CD4-positive, alpha-beta T cell treated with Interleukin-21 for 1 hour (primary cell): Measurements from ENCODE around the gene PTBP2.
"Not testable (repeated sequence)": the region's sequence is repeated elsewhere in the genome, so short reads cannot be mapped to it uniquely, and the experiment has no call there.

Experiments used
- DNase-seq: peaks from one replicate; pipeline ENCODE4 v3.0.0-alpha.2; 2020

The PTBP2 gene

GRCh38 chr1:96746440-96747420 lies 25.1 kb downstream of the PTBP2 start:
- no peak for DNase-seq

DNA sequence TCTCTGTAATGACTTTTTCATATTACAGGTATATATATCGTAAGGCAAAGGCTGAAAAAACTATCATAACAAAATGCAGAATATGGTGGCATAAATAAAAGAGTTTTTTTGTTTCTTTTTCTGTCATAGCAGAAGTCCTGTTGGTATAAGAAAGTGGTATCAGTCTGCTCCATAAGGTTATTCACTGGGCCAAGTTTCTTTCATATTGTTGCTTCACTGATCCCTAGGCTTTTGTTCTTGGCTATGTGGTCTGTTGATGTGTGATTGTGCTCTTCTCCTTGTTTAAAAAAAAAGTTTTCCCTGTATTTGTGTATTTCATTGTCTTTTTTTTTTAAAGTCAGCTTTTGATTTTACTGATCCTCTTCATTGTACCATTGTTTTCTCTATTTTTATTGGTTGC lies 26.0 kb downstream of the PTBP2 start:
- DNase-seq = no peak

GRCh38 chr1:96748078-96748477 lies 26.5 kb downstream of the PTBP2 start:
- no peak for DNase-seq

GRCh38 chr1:96749618-96750017 lies 28.0 kb downstream of the PTBP2 start:
- DNase-seq = no peak

DNA sequence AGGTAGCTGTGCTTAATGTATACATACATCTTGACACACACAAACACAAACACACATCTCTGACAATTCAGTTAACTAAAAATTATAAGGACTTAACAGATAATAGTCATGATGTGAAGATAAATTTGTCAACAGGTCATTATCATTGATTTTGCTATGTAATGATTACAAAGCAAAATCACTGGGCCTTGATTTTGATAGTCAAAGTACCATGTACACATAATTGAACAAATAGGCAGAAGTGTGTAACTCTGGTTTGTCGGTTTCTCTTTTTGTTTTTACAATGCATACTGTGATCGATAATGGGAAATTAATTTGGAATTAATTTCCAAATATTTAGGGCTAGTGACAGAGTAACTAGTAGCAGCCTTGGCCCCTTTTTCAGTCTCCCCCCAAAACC lies 30.8 kb downstream of the PTBP2 start:
- DNase-seq = no peak

- DNase-seq = no peak
These were observed 35.2 kb downstream of the PTBP2 start for GRCh38 chr1:96756789-96757188.

DNA sequence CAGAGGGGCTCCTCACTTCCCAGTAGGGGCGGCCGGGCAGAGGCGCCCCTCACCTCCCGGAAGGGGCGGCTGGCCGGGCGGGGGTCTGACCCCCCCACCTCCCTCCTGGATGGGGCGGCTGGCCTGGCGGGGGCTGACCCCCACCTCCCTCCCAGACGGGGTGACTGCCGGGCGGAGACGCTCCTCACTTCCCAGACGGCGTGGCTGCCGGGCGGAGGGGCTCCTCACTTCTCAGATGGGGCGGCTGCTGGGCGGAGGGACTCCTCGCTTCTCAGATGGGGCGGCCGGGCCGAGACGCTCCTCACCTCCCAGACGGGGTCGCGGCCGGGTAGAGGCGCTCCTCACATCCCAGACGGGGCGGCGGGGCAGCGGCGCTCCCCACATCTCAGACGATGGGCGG lies 41.0 kb downstream of the PTBP2 start:
- DNase-seq = not testable (repeated sequence)

- DNase-seq = no peak
These were observed 41.9 kb downstream of the PTBP2 start for GRCh38 chr1:96763514-96763913.

DNA sequence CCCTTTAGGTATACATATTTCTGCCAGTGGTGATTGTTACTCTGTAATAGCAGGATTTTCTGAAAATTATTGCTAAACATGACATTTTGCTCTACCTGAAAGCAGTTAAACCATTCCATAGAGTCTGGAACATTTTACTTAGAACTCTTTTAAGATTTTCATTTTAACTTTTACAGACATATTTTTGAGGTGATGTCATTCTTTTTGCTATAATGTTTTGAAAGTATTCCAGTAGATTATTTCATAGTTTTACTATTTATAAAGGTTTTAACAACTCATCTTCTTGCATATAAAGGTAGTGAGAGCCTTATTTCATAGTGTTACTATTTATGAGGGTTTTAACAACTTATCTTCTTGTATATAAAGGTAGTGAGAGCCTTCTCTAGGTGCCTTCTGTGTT lies 42.9 kb downstream of the PTBP2 start:
- DNase-seq = no peak

GRCh38 chr1:96771847-96772246 lies 50.3 kb downstream of the PTBP2 start:
- no peak for DNase-seq

- DNase-seq = no peak
These were observed 50.8 kb downstream of the PTBP2 start for GRCh38 chr1:96772349-96772748.

- no peak for DNase-seq
These were observed 51.4 kb downstream of the PTBP2 start for GRCh38 chr1:96772972-96773371.

DNA sequence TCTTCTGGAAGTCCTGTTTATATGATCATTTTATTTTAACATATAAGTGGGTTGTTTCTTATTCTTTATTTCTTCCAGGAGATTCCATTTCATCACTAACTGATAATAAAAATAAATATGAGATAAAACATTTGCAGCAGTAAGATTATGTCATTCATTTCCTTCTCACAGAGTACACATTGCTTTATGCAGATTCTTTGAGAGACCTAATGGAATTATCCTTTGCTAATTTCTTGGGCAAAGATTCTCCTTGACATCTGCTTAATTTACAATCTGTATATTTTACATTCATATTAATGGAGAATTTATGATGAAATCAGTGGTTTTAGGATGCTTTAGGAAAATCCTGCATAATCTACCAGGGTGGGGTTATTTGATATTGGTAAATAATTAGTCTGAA lies 60.6 kb downstream of the PTBP2 start:
- DNase-seq = no peak

DNA sequence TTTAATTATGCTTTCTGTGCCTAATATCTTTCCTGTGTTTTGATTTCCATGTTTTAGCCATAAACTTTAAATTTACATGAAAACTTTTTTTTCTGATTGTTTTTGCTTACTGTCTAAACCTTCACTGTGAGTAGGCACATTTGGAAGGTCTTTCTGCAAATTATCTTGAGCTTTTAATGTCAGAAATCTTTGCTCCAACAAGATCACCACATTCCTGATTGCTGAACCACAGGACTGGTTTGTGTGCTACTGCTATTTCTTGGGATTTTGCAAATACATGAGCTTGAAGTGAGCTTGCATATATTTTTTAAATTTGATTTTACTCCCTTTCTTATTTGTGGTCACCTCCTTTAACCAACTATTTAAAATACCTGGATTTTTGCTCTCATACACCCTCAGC lies 61.3 kb downstream of the PTBP2 start:
- DNase-seq = no peak

DNA sequence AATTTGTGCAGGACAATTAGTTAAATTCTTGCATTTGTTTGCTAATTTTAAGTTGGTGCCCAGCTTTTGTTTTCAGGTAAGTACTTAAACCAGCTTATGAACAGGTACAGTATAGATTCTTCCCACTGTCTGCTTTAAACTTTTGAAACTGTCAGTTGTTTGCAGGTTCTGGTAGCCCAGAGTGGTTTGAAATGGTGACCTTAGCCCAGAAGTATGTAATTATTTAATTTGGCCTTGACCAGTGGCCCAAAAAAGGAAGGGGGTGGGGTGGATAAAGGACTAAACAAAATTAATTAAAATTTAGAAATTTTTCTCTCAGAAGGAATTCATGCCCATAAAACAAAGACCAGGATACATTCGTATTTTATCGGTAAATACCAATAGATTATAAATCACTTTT lies 69.0 kb downstream of the PTBP2 start:
- no peak for DNase-seq

GRCh38 chr1:96792220-96792619 lies 70.6 kb downstream of the PTBP2 start:
- no peak for DNase-seq

- not testable (repeated sequence) for DNase-seq
These were observed 80.1 kb downstream of the PTBP2 start for GRCh38 chr1:96801696-96802095.

GRCh38 chr1:96804648-96805047 lies 83.1 kb downstream of the PTBP2 start:
- no peak for DNase-seq

- no peak for DNase-seq
These were observed 86.6 kb downstream of the PTBP2 start for GRCh38 chr1:96808191-96808590.

DNA sequence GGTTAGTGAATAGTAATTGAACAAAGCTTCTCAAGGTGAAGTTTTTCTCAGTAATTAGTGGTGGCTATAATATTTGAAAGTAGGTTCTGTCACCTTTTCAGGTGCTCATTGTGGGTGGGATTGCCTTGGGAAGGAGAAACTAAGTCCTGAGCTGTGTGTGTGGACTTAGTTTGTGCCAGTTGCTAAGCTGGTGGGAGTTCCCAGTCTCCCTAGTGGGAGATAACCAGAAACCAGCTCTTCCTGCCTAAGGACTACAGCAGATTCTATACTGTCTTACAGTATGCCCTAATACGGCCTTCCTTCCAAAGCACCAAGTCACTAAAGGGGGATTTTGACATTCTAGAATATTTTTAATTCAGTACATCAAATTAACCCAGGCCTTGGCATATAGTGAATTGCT lies 94.3 kb downstream of the PTBP2 start:
- no peak for DNase-seq

DNA sequence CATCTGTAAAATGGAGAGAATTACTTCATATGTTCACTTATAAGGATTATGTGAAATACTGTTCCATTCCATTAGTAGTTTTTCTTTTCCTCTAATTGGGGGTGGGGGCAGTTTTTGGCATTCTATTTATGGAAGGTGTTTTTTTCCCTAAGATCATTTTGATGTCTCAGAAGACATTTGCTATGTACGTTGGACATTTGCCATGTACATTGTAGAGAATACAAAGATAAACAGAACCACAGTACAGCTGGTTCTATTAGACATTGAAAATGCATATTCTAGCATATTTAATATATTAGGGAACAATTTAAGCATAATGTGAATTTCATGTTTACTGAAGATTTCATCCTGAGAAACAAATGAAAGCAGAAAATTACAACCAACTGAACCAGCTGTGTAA lies 98.5 kb downstream of the PTBP2 start:
- no peak for DNase-seq

DNA sequence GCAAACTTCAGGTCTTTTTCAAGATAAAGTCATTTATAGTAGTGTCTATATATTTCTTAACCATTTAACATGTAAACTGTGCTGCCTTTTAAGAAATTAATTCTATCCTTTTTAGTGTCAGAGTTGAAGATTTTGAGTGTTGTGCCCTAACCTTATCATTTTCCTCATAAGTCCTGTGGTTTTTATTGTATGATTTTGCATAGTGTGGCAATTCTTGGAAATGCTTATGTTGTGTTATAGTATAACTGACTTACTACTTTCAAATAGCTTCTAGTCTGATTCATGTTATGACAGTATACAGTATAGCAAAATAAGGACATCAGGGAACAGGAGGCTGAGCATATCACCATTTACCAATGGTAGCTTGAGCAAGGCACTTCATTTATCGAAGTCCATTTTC lies 99.1 kb downstream of the PTBP2 start:
- DNase-seq = no peak

GRCh38 chr1:96825231-96825630 lies 103.6 kb downstream of the PTBP2 start:
- no peak for DNase-seq

GRCh38 chr1:96825950-96826576 lies 104.5 kb downstream of the PTBP2 start:
- no peak for DNase-seq
